ENCODE results near the gene KCNQ1OT1. TPM values are rescaled to one million over a fixed set of nuclear protein-coding genes. Genes with fewer than 3 reads are reported as not detected.

KCNQ1OT1 gene
- total RNA-seq, 1 donor from 2014 or later, result 14.3 TPM

DNA sequence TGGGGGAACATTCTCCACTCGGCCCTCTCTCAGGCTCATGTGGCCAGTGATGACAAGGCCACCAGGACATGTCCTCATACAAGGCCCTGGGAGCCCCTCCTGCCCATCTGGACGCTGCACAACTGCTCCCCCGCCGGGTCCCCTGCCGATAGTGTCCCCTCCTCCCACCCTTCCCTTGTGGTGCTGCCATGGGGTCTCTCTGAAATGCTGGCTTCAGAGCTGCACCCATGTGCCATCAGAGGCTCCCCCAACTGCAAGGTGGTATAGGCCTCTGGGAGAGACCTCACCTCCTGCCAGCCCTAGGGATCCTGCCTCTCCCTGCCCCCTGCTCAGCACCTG lies 113.0 kb downstream of the KCNQ1OT1 start:
- TF ChIP-seq CTCF (IDR thresholded peaks at IDR 0.05; ENCODE audit: partially characterized antibody, unreplicated experiment), result no peak
- Mint-ChIP-seq H3K9me3 (ENCODE audit: unreplicated experiment) (no peaks in the 10 kb centered on the region), H3K27me3 (ENCODE audit: unreplicated experiment) (peaks cover 5% of the 10 kb centered on the region), H3K36me3 (ENCODE audit: unreplicated experiment) (no peaks in the 10 kb centered on the region), H3K27ac (ENCODE audit: unreplicated experiment) (no peak overlapping the region), H3K4me1 (ENCODE audit: low read depth, unreplicated experiment) (no peaks in the 10 kb centered on the region), H3K4me3 (ENCODE audit: unreplicated experiment) (no peak overlapping the region)
- DNase-seq, result no peak

DNA sequence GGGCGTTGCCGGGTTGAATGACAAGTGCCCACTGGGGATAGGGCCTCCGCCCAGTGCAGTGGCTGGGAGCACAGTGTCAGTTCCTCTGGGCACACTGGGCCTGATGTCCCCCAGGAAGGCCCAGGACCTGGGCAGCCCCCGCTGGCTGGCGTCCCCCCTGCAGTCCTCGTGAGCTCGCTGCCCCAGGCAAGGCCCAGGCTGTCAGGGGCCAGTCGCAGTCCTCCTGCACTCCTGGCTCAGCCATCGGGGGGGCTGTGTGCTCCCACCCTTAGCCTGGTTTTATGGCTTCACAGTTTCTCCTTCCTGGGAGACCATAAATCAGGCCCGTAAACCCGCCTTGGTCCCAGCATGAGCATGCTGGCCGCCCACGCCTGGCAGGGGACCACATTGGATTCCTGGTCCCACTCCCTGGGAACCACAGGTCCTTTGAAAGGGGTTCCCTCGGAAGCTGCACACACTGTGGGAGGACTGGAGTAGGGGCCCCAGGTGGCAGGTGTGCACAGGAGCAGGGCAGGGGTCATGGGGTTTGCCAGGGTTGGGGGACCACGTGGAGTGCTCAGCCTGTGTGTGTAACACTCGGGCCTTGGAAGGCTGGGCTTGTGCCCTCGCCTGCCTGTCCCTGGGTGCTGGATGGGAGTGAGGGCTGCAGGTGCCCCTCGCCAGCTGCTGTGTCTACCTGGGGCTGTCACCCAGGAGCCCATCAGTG lies 113.6 kb downstream of the KCNQ1OT1 start:
- peak; percentile 8 for DNase-seq
- no peaks in the 10 kb centered on the region for H3K4me1 Mint-ChIP-seq (ENCODE audit: low read depth, unreplicated experiment)
- TF ChIP-seq CTCF (IDR thresholded peaks at IDR 0.05; ENCODE audit: partially characterized antibody, unreplicated experiment), result no peak
- H3K27me3 Mint-ChIP-seq (ENCODE audit: unreplicated experiment), result peaks cover 5% of the 10 kb centered on the region
- H3K36me3 Mint-ChIP-seq (ENCODE audit: unreplicated experiment), result no peaks in the 10 kb centered on the region
- no peak overlapping the region for H3K4me3 Mint-ChIP-seq (ENCODE audit: unreplicated experiment)
- H3K9me3 Mint-ChIP-seq (ENCODE audit: unreplicated experiment), result no peaks in the 10 kb centered on the region
- H3K27ac Mint-ChIP-seq (ENCODE audit: unreplicated experiment), result no peak overlapping the region

DNA sequence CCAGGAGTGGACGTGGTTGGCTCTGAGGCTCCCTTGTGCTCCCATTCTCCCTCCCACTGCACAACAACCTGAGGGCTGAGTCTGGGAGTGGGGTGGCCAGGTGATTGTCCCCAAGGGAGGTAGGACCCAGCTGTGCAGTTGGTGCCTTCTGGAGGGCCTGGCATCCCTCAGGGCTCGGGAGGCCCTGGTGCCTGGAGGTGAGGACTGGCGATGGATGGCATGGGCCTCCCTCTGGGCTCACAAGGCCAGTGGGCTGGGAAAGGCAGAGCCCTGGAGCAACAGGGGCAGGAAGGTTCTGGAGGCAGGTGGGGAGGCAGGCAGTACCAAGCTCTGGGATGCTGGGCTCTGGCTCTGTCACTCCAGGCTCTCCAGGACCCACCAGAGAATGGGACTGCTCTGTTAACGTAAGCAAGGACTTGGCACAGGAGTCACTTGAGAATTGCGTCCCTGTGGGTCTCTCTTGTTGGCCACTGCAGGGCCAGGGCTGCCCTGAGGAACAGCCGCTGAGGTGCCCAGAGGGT lies 114.2 kb downstream of the KCNQ1OT1 start:
- no peak overlapping the region for H3K4me3 Mint-ChIP-seq (ENCODE audit: unreplicated experiment)
- H3K9me3 Mint-ChIP-seq (ENCODE audit: unreplicated experiment), result no peaks in the 10 kb centered on the region
- peaks cover 5% of the 10 kb centered on the region for H3K27me3 Mint-ChIP-seq (ENCODE audit: unreplicated experiment)
- no peak for TF ChIP-seq CTCF (IDR thresholded peaks at IDR 0.05; ENCODE audit: partially characterized antibody, unreplicated experiment)
- no peaks in the 10 kb centered on the region for H3K4me1 Mint-ChIP-seq (ENCODE audit: low read depth, unreplicated experiment)
- DNase-seq, result peak; percentile 8
- H3K36me3 Mint-ChIP-seq (ENCODE audit: unreplicated experiment), result no peaks in the 10 kb centered on the region
- no peak overlapping the region for H3K27ac Mint-ChIP-seq (ENCODE audit: unreplicated experiment)

- Mint-ChIP-seq H3K27me3 (ENCODE audit: unreplicated experiment) (peaks cover 5% of the 10 kb centered on the region), H3K36me3 (ENCODE audit: unreplicated experiment) (no peaks in the 10 kb centered on the region), H3K27ac (ENCODE audit: unreplicated experiment) (no peak overlapping the region), H3K9me3 (ENCODE audit: unreplicated experiment) (no peaks in the 10 kb centered on the region), H3K4me3 (ENCODE audit: unreplicated experiment) (no peak overlapping the region), H3K4me1 (ENCODE audit: low read depth, unreplicated experiment) (no peaks in the 10 kb centered on the region)
- TF ChIP-seq CTCF (IDR thresholded peaks at IDR 0.05; ENCODE audit: partially characterized antibody, unreplicated experiment), result no peak
- peak; percentile 15 for DNase-seq
Measured at GRCh38 chr11:2584812-2585565, 114.8 kb downstream of the KCNQ1OT1 start.

DNA sequence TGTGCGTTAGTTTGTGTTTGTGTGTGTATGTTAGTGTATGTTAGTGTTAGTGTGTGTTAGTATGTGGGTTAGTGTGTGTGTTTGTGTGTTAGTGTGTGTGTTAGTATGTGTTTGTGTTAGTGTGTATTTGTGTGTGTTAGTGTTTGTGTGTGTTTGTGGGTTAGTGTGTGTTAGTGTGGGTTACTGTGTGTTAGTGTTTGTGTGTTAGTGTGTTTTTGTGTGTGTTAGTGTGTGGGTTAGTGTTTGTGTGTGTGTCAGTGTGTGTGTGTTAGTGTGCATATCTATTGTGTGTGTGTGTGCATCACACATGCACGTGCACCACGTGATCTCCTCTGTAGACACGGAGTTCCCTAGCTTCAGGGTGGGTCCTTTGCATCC lies 115.4 kb downstream of the KCNQ1OT1 start:
- no peak for DNase-seq
- no peak for TF ChIP-seq CTCF (IDR thresholded peaks at IDR 0.05; ENCODE audit: partially characterized antibody, unreplicated experiment)
- no peak overlapping the region for H3K27ac Mint-ChIP-seq (ENCODE audit: unreplicated experiment)
- H3K9me3 Mint-ChIP-seq (ENCODE audit: unreplicated experiment), result no peaks in the 10 kb centered on the region
- H3K4me3 Mint-ChIP-seq (ENCODE audit: unreplicated experiment), result no peak overlapping the region
- no peaks in the 10 kb centered on the region for H3K4me1 Mint-ChIP-seq (ENCODE audit: low read depth, unreplicated experiment)
- H3K27me3 Mint-ChIP-seq (ENCODE audit: unreplicated experiment), result peaks cover 5% of the 10 kb centered on the region
- no peaks in the 10 kb centered on the region for H3K36me3 Mint-ChIP-seq (ENCODE audit: unreplicated experiment)

Measured in glutamatergic neuron (in vitro differentiated cells).